Stimulated activated naive B cell treated with anti-CD40 and anti-IgM and Interleukin-4, amounts not matched to agents 10 μg/mL and 1 μg/mL and 100 μg/mL, for 72 hours (primary cell): ENCODE data around the gene MPRIP.

Experiments used
- ATAC-seq, 2 donors: fragments of 150-1000 bp; cut with Tn5 transposase; replicated peaks; 2 replicates each; pipeline ENCODE4 v1.10.0; 2021; ENCODE audit warnings: moderate library complexity in 1 of 2
- DNase-seq: peaks from one replicate; pipeline ENCODE4 v3.0.0; 2021
- H3K27ac Mint-ChIP-seq: one replicate; pipeline ENCODE4 v1.8.0; 2022; ENCODE audit warnings: mild to moderate bottlenecking, mixed read lengths
- H3K27me3 Mint-ChIP-seq, 2 donors: one replicate each; pipeline ENCODE4 v1.8.0; 2022; ENCODE audit warnings: mixed read lengths in 2 of 2
- H3K36me3 Mint-ChIP-seq, 2 donors: one replicate each; pipeline ENCODE4 v1.8.0; 2022; ENCODE audit warnings: mixed read lengths in 2 of 2, mild to moderate bottlenecking in 1 of 2
- H3K4me1 Mint-ChIP-seq, 2 donors: one replicate each; pipeline ENCODE4 v1.8.0; 2022; ENCODE audit warnings: mixed read lengths in 2 of 2, mild to moderate bottlenecking in 1 of 2
- H3K4me3 Mint-ChIP-seq, 2 donors: one replicate each; pipeline ENCODE4 v1.8.0; 2022; ENCODE audit warnings: mild to moderate bottlenecking in 2 of 2, mixed read lengths in 2 of 2, moderate library complexity in 1 of 2
- H3K9me3 Mint-ChIP-seq, 2 donors: one replicate each; pipeline ENCODE4 v1.8.0; 2022; ENCODE audit warnings: mixed read lengths in 2 of 2, mild to moderate bottlenecking in 1 of 2

Gene MPRIP

DNA sequence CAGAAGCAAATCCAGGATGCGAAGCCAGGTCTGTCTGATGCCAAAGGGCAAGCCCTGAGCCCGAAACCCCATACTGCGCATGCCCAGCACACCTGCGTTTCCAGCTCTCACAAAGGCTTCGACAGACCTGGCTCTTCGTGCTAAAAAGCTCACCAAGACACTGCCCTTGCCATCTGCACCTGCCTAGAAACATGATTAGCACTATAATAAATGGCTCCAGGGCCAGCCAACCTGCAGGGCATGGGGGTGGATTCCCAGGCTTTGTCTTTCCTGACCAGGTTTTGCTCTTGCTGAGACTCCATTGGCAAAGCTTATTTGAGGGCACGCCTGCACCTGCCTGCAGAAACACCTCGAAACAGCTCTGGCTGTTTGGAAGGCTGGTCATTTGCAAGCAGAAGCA, 178.3 kb downstream of the MPRIP start:
- peaks cover 67 to 75% of the 10 kb centered on the region in 2 donors for H3K36me3 Mint-ChIP-seq
- H3K9me3 Mint-ChIP-seq: no peaks in the 10 kb centered on the region
- no peak overlapping the region for H3K27ac Mint-ChIP-seq
- H3K4me3 Mint-ChIP-seq: no peak overlapping the region
- DNase-seq (no peak), ATAC-seq (no peak)
- no peaks in the 10 kb centered on the region for H3K27me3 Mint-ChIP-seq
- H3K4me1 Mint-ChIP-seq: peaks cover 0 to under 1% of the 10 kb centered on the region in 2 donors

DNA sequence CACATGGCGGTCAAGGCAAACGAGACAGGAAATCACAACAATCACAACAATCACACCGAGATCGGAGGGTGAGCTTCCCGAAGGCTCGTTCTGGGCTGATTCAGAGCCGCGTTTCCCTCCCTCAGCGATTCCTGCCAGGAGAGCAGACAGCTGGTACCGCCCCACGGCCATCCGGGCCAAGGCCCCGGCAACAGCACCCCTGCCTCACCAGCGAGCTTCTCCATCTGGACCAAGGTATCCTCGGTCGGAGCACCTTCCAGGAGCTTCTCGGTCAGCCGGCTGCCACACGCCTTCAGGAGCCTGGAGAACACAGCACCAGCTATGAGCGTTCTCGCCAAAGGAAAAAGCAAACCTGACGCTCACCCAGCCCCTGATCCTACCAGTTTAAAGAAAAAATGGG, 179.1 kb downstream of the MPRIP start:
- H3K27me3 Mint-ChIP-seq: no peaks in the 10 kb centered on the region
- ATAC-seq (no peak), DNase-seq (no peak)
- no peak overlapping the region for H3K27ac Mint-ChIP-seq
- H3K4me3 Mint-ChIP-seq: no peak overlapping the region
- peaks cover 0 to 2% of the 10 kb centered on the region in 2 donors for H3K4me1 Mint-ChIP-seq
- H3K36me3 Mint-ChIP-seq: peaks cover 67 to 76% of the 10 kb centered on the region in 2 donors
- H3K9me3 Mint-ChIP-seq: no peaks in the 10 kb centered on the region

DNA sequence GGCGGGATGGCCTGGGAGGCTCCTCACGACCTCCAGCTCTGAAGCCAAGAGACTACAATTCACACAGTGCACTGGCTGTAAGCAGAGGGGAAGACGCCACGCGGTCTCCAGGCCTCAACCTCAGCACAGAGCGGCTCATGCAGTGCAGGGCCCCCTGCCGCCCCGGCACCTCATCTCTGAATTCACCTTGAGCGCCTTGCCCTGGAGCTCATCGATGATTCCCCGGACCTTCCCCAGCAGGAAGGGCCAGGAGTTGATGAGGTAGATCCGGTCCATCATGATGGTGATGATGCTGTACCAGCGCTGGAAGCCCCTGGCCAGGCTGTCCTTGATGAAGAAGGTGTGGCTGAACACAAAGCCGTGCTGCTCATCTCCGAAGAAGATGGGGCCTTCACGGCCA, 181.5 kb downstream of the MPRIP start:
- H3K27ac Mint-ChIP-seq: no peak overlapping the region
- H3K36me3 Mint-ChIP-seq: peaks cover 66 to 68% of the 10 kb centered on the region in 2 donors
- no peaks in the 10 kb centered on the region for H3K9me3 Mint-ChIP-seq
- peaks cover 0 to 2% of the 10 kb centered on the region in 2 donors for H3K4me1 Mint-ChIP-seq
- no peak for DNase-seq
- no peak overlapping the region for H3K4me3 Mint-ChIP-seq
- H3K27me3 Mint-ChIP-seq: no peaks in the 10 kb centered on the region
- no peak for ATAC-seq

DNA sequence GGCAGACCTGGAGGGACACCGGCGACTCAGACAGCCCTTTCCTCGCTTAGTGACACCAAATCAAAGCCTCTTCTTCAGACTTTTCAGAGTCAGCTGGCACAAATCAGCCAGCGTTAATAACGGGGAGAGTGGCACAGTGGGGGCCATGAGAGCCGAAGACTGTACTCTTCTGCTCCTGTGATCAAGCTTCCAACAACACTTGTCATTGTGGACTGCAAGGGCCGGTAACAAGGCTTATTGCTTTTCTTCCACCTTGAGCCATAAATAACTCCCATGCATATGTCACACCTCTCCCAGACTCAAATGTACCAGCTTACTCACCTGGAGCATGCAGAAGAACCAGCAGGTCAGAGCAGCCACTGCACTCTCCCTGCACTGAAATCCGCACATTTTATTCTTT, 181.9 kb downstream of the MPRIP start:
- no peak for DNase-seq
- H3K4me3 Mint-ChIP-seq: no peak overlapping the region
- peaks cover 67 to 68% of the 10 kb centered on the region in 2 donors for H3K36me3 Mint-ChIP-seq
- no peaks in the 10 kb centered on the region for H3K9me3 Mint-ChIP-seq
- no peak for ATAC-seq
- no peak overlapping the region for H3K27ac Mint-ChIP-seq
- peaks cover 0 to 4% of the 10 kb centered on the region in 2 donors for H3K4me1 Mint-ChIP-seq
- no peaks in the 10 kb centered on the region for H3K27me3 Mint-ChIP-seq

DNA sequence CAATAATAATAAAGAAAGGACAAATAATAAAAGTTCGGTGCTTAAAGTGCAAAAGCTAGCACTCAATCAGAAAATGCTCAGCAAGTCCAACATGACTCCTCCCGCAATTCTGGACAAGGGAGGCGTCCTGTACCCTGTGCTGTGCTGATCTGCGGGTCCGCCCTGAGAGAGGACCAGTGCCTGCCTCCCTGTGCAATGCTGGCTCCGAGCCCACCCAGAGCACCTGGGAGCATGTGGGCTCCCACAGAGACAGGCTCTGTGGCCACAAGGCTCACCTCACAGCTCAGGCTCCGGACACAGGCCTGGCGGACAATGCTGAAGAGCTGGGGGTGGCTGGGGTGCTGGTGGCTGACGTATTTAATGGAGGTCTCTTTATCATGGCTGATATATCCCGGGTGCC, 183.6 kb downstream of the MPRIP start:
- Mint-ChIP-seq H3K36me3 (peaks cover 62 to 68% of the 10 kb centered on the region in 2 donors), H3K4me3 (no peak overlapping the region), H3K27me3 (no peaks in the 10 kb centered on the region), H3K27ac (no peak overlapping the region), H3K4me1 (peaks cover 0 to 5% of the 10 kb centered on the region in 2 donors), H3K9me3 (no peaks in the 10 kb centered on the region)
- ATAC-seq (no peak), DNase-seq (no peak)

DNA sequence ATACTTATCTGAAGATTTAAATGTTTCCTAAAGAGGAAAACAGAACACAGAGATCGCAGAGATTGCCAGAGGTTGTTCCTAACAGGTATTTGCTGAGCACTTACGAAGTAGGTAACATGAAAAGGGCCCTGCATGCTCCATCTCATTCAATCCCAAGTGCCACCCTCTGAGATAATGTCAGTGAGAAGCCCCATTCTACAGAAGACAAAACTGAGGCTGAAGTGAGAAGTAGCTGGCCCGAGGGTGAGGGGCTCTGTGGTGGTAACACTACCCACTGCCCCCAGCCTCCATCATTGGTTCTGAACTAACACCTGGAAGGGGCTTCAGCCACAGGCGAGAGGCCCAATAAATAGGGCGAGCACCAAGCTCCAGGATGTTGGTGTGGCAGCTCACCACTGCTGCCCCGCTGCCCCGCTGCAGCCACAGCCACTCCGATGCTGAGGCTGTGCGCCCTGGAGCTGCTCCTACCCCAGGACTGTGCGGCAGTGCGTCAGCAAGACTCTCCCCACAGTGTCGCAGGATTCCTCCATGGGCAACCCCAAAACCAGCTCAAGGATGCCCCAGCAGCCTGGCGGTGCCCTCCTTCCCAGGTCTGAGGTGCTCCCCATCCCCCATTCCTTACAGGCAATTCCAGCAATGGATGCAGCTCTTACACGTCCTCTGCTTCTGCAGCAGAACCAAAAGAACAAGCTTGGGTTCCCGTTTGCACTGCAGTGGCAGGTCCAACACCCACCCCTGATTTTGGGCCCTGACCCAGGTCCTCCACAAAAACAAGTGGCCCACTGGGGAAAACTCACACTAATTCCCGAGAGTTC, 184.4 kb downstream of the MPRIP start:
- no peak overlapping the region for H3K4me3 Mint-ChIP-seq
- no peak overlapping the region for H3K27ac Mint-ChIP-seq
- peaks cover 60 to 65% of the 10 kb centered on the region in 2 donors for H3K36me3 Mint-ChIP-seq
- ATAC-seq (no peak), DNase-seq (no peak)
- H3K27me3 Mint-ChIP-seq: no peaks in the 10 kb centered on the region
- no peaks in the 10 kb centered on the region for H3K9me3 Mint-ChIP-seq
- H3K4me1 Mint-ChIP-seq: peaks cover 0 to 6% of the 10 kb centered on the region in 2 donors

DNA sequence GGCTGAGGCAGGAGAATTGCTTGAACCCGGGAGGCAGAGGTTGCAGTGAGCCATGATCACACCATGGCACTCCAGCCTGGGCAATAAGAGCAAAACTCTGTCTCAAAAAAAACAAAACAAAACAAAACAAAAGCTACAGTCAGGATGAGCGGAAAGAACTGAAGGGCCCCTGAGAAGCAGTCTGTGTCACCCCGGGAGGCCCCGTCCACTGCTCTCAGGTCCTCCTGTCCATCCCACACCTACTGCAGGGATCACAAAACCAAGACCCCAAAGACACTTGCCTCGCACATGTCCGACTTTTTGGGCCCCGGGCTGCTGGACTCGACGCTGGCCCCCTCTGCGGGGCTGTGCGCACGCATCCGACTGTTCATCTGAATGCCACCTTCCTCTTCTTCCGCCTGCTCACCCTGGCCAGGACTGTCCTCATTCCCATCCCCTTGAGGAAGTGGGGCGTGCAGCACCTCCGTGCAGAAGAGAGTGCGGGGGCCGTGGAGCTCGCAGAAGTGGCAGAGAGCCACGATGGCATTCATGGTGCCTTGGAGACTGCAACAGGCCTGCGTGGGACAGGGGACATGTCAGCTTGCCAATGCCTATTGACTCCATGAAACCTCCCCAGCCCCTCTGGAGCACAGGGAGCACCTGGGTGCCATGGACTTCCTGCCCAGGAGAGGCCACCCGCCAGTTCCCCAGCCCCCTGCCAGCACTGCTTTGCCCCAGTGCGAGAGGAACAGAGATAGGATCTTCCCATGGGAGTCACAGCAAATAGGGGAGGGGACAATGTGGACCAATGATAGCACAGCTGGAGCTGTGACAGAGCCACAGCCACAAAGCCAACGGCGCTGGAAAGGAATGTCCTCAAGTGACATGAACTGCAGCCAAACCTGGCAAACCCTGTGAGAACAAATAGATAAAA, 185.6 kb downstream of the MPRIP start:
- Mint-ChIP-seq H3K36me3 (peaks cover 66 to 68% of the 10 kb centered on the region in 2 donors), H3K27me3 (no peaks in the 10 kb centered on the region), H3K4me1 (peaks cover 8 to 9% of the 10 kb centered on the region in 2 donors), H3K9me3 (no peaks in the 10 kb centered on the region), H3K27ac (no peak overlapping the region), H3K4me3 (no peak overlapping the region)
- ATAC-seq: no peak
- no peak for DNase-seq

DNA sequence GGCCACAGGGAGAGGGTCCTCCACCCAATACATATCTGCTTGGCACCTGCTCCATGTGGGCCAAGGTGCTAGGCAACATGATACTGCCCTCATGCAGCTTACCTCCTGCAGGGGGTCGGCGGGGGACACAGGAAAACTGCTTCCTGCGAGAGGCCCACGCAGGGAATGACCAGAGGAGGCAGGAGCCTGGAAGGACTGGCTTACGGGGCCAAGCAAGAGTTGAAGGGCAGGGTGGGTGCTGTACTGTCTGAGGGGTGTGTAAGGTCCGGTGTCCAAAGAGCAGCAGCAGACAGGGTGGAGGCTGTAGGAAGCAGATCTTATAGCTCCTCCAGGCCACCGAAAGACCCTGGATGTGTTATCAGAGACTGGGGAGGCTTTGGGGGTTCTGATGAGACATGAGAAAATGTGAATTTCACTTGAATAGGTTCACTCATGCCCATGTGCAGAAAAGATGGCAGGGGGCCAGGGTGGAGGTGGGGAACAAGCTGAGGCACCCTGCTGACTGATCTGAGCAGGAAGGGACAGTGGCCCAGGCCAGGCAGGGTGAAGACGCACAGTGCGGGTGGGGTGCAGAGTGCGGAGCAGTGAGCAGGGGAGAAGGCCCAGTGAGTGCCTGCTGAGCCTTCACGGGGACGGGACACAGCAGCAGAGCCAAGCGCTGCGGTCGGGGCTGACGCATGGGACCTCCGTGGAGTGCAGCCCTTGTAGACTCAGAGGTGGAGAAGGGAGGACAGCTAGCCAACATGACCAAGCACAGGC, 186.4 kb downstream of the MPRIP start:
- Mint-ChIP-seq H3K27me3 (no peaks in the 10 kb centered on the region), H3K9me3 (no peaks in the 10 kb centered on the region), H3K4me1 (peaks cover 8 to 9% of the 10 kb centered on the region in 2 donors), H3K4me3 (no peak overlapping the region), H3K36me3 (peaks cover 59 to 61% of the 10 kb centered on the region in 2 donors), H3K27ac (peak overlapping the region; percentile 37)
- no peak for ATAC-seq
- no peak for DNase-seq

DNA sequence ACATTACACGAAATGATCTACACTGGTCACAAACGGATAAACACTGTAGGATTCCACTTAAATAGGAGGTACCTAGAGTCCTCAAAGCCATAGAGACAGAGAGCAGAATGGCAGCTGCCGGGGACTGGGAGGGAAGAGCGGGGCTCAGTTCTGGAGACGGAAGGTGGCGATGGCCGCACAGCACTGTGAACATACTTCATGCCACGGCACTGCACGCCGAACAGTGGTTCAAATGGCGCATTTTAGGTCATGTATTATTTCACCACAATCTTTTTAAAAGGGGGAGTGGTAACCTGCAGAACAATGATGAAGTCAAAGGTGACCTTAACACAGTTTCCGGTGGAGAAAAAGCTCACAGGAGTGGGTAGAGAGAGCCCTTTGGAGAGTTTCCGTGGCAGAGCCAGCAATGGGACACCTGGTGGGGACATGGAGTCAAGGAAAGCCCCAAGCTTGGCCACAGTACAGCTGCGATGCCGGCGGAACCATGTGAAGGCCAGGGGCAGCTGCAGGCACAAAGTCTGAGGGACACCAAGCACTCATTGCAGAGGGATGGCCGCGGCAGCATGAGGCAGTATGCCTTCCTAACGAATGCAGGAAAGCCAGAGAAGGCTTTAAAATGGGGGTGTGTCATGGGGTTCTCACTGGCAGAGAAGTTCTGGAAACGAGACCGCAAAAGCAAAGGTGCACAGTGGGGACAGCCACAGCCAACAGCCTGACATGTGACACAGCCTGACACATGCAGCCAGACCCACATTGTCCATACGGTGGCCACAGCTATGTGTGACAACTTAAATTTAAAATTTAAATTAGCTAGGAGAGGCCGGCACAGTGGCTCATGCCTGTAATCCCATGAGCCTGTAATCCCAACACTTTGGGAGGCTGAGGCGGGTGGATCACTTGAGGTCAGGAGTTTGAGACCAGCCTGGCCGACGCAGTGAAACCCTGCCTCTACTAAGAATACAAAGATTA, 187.4 kb downstream of the MPRIP start:
- Mint-ChIP-seq H3K36me3 (peaks cover 53 to 56% of the 10 kb centered on the region in 2 donors), H3K27ac (peak overlapping the region; percentile 57), H3K9me3 (no peaks in the 10 kb centered on the region), H3K4me3 (no peak overlapping the region), H3K4me1 (peaks cover 8 to 9% of the 10 kb centered on the region in 2 donors), H3K27me3 (no peaks in the 10 kb centered on the region)
- DNase-seq: no peak
- no peak for ATAC-seq

DNA sequence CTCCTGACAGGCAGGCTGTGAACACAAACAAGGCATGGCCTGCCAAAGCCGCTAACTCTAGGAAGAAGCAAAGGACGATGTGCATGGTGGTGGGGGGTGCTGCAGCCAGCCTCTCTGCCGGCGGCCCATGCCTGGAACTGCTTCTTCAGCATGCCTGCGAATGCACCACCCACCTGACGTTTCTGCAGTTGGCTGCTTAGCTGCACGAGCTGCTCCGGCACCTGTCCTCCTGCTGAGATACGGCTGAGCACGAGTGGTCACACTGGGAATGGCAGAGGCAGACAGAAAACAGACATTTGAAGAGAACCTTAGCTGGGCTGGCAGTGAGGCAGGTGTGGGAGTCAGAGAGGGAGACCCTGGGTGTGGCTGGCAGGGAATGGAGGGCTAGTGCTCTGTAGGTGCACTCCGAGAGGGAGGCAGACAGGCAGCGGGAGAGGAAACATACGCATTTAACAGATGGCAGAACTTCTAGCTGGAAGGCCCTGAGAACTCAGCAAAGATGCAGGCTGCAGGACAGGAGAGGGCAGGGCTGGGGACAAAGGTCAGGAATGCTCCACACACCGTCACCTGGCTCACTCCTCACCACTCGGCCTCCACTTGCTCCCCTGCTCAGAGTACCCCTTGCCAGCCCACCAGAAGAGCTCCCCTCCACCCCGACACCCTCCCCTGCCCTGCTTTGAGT, 189.5 kb downstream of the MPRIP start:
- Mint-ChIP-seq H3K36me3 (peaks cover 39 to 44% of the 10 kb centered on the region in 2 donors), H3K4me1 (peaks cover 20 to 24% of the 10 kb centered on the region in 2 donors)

DNA sequence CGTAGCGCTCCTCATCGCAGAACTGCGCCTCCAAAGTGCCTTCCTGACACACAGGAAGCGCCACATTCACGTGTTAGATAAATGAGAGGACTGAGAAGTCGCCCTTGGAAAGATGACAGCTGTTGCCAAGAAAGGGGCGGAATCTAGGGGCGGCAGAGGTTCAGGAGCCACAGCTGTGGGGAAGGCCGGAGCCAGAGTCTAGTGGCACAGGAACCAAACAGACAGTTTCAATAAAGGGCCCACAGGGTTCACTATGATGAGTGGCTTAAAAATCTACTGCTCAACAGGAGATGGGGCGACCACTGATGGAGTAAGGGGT, 190.0 kb downstream of the MPRIP start:
- Mint-ChIP-seq H3K9me3 (no peaks in the 10 kb centered on the region), H3K36me3 (peaks cover 34 to 46% of the 10 kb centered on the region in 2 donors), H3K4me3 (no peak overlapping the region), H3K27ac (peak overlapping the region; percentile 54), H3K4me1 (peaks cover 20 to 24% of the 10 kb centered on the region in 2 donors), H3K27me3 (no peaks in the 10 kb centered on the region)
- DNase-seq (no peak), ATAC-seq (no peak)

More for the DNA sequence above, 189.5 kb downstream of the MPRIP start:
- DNase-seq (no peak), ATAC-seq (no peak)
- no peak overlapping the region for H3K4me3 Mint-ChIP-seq
- H3K27me3 Mint-ChIP-seq: no peaks in the 10 kb centered on the region
- peak overlapping the region; percentile 54 for H3K27ac Mint-ChIP-seq
- no peaks in the 10 kb centered on the region for H3K9me3 Mint-ChIP-seq

DNA sequence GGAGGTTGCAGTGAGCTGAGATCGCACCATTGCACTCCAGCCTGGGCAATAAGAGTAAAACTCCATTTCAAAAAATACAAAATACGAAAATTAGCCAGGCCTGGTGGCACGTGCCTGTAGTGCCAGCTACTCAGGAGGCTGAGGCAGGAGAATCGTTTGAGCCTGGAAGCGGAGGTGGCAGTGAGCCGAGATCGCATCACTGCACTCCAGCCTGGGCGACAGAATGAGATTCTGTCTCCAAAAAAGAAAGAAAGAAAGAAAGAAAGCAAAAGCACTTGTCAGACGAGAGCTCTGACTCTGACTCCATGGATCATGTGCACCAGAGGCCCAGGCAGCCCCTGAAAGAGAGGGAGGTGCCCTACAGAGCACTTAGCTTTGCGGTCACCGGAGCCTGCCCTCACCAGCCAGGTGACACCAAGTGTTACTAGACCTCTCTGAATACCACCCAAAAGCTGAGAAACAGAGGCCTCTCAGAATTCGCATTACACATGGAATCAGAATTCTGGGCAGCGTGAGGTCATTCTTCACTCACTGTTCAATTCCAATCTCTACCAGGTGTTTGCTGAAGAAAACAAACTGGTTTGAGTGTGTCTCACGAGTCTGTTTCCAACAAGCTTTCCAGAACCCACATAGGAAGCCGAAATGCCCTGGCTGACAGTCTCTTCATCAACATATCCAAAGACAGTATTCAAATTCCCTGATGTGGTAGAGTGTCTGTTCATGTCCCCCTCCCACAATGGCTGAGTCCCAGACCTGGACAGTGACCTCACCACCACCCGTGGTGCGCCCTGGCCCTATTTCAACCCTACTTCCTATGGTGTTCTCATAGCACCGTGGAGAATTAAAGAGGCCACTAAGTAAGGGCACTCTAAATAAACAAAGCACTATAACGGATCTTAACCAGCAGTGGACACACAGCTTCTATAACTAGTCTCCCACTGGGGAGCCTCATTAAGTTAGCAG, 193.2 kb downstream of the MPRIP start:
- no peak for ATAC-seq
- no peak for DNase-seq
- H3K36me3 Mint-ChIP-seq: peaks cover 14 to 27% of the 10 kb centered on the region in 2 donors
- no peaks in the 10 kb centered on the region for H3K27me3 Mint-ChIP-seq
- peak overlapping the region; percentile 94 to 98 for H3K4me3 Mint-ChIP-seq
- peaks cover 18 to 24% of the 10 kb centered on the region in 2 donors for H3K4me1 Mint-ChIP-seq
- H3K9me3 Mint-ChIP-seq: no peaks in the 10 kb centered on the region
- H3K27ac Mint-ChIP-seq: peak overlapping the region; percentile 100
